GM23248 (cell line): Measurements from ENCODE around the gene FAHD2A.

Experiments
- EZH2 ChIP-seq: fragments of 200-600 bp; sonication (generic); IDR thresholded peaks from 2 replicates; pipeline ENCODE4 v1.6.1; 2018; ENCODE audit warnings: antibody characterized with exemption, mild to moderate bottlenecking; ENCODE audit not compliant: insufficient read depth, poor library complexity, severe bottlenecking
- EZH2phosphoT487 ChIP-seq: fragments of 200-600 bp; sonication (generic); IDR thresholded peaks from 2 replicates; pipeline ENCODE4 v1.6.1; 2018; ENCODE audit warnings: antibody characterized with exemption, moderate library complexity, mild to moderate bottlenecking, low read depth; ENCODE audit not compliant: insufficient read depth

- TF ChIP-seq EZH2, result no peak
- TF ChIP-seq EZH2phosphoT487, result no peak
Measured at GRCh38 chr2:95361216-95361980, 41.1 kb upstream of the FAHD2A start.
